NCI-H82 (cell line): ENCODE data around the gene HIGD2A.

Experiments
- DNase-seq: peaks from one replicate; lab custom pipeline; 2025; lab: John Stamatoyannopoulos, UW

Gene HIGD2A

DNA sequence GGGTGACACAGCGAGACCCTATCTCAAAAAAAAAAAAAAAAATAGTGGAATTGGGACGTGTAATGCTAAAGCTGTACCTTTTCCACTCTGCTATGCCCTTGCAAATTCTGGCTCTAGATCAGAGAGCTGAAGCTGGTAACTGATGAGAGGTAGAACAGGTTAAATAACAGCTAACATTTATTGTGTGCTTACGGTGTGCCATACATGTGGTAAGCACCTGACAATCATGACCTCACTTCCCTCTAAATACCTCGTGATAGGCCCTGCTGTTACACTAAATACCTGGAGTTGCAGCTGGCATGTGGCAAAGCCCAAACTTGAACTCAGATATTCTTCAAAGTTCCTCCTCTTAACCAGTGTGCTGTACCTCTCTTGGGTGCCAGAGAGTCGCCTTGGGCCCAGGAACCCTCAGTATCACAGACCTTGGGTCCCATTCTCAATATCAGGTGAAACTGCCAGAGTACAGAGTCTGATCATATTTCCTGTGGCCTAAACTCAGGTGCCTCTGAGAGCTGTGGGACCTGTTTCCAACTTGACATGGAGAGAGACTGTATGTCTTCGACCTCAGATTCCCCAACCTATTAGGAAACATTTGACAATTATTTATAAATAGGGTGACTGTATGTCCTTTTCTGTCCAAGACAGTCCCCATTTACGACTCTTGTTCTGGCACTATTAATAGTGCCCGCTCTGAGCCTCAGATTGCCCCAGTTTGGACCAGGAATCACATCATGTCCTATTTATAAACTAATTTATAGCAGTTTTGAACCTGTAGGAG lies 18.4 kb upstream of the HIGD2A start:
- DNase-seq, result no peak

DNA sequence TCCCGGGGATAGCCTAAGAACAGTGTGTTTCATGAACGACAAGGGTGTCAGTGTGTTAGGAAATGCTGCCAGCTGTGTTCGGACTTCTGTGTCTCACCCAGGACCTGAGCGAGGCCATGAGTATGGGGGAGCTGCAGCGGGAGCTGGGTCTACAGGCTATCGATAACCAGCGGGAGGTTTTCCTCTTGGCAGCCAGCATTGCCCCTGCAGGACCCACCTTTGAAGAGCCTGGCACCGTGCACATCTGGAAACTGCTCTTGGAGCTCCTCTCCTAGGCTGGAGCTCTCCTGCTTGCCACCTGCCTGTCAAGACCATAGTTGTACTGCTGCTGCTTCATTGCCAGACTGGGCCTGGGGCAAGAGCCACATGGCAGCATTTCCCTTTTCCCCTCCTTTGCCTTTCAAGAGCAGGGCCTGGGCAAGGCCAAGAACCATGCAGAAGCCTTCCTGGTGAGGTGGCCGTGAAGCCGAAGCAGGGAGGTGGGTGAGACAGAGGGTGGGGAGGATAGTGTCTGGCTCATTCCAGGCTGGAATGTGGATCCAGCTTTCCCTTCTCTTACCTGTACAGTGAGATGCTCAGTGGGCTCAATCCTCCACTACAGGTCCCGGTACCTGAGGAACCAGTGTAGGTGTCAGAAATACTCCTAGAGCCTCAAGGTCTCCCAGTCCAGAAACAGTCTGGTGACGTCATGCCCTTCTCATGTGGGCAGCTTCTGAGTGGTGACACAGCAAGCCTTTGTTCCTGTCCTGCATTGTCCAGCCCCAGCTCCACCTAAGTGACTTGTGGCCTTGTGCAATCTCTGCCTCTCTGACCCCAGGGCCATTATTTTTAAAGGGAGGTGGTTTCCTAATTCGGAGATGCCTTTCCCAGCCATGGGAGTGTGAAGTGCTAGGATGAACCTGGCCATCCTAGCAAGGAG lies 16.7 kb upstream of the HIGD2A start:
- no peak for DNase-seq

DNA sequence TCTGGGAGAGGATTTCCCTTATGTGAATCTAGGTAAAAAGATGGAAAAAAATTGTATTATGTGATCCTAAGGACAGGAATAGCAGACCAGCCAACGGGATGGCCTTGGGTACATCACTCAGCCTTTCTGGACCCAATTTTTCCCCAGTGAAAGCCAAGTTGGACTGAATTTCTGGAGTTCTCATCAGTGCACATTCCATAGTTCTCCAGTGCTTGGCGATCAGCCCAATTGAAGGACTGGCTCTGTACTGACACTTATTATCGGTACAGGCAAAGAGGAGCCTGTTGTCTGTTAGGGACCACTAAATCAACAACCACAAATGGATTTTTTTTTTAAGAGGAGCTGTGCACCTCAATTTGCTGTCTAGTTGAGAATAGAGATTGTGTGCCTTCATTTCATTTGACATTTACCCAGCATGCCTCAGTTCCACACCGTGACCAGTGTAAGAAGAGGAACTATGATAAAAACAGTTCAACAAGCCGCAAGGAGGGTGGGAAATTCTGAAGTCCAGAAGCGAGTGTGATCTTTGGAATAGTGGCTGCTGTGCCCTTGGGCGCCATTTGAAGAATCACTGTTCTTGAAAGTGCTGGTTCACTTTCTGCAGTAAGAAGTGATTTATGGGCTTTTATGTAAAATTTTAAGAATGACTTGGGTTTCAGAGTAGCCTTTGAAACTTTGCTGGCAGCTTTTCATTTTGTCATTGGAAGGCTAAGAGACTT lies 15.3 kb upstream of the HIGD2A start:
- DNase-seq, result no peak

DNA sequence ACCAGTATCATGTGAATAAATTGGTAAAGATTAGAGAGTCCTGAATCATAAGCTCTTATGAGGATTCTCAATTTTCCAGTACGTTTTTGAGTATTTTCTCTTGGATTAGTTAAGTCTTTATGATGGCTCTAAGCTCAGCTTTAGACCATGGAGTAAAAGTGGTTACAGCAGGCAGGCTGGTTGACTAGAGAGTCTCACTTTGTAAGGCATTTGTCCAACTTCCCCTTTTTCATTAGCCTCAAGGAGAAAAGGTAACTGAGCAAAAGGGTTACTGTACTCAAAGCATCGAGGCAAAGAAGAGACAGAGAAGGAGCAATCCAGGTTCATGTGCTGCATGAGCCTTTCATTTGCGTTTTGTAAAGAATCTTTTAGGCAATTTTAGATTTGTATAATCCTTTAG lies 8.7 kb upstream of the HIGD2A start:
- DNase-seq, result no peak

DNA sequence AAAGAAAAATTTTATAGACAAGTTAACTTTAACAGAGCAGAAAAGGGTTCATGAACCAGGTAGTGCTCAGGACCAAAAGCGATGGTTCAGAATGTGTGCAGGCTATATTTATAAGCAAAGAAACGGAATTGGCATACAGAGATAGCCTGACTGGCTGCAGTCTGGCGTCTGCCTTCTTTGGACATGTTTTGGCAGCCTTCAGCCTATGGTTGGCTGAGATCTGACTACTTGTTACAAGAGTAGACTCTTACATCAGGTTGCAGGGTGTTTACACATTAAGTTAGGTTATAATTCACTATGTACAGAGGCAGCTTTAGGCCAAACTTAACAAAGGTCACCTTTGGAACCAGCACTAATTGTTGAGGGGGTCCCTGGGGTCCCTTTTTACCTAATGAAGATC lies 7.1 kb upstream of the HIGD2A start:
- no peak for DNase-seq

DNA sequence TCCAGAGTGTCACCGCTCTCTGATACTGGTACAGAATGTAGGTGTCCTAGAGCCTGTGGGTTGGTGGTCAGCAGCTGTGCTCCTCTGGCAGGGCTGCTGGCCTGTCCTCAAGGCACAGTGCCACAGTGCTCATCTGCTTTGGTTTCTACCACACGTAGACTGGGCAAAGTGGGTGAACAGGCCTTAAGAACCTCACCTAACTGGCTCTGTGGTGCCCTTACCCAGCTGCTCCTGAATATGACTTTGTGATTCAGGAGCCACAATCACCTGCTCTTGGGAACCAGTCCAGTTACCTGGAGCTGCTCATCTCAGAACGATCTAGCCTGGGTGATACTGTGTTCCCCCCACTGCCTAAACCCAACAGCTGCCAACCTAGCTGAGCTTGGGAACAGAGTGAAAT lies 6.6 kb upstream of the HIGD2A start:
- DNase-seq, result no peak

DNA sequence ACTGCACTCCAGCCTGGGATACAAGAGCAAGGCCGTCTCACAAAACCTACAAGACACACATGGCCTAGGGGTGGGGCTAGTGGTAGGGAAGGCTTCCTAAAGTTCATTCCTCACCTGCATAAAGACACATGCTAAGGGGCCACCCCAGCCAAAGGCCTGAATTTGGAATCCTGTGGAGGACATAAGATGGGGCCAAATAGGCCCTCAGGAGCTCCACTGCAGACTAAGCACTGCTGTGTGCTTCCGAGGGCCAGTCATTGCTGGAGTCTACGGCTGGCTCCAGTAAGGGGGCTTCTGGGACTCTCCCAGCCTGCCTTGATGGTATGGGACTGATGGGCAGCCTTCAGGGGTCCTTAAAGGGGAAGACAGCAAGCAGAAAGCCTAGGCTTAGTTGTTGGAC lies 5.8 kb upstream of the HIGD2A start:
- peak; percentile 15 for DNase-seq

DNA sequence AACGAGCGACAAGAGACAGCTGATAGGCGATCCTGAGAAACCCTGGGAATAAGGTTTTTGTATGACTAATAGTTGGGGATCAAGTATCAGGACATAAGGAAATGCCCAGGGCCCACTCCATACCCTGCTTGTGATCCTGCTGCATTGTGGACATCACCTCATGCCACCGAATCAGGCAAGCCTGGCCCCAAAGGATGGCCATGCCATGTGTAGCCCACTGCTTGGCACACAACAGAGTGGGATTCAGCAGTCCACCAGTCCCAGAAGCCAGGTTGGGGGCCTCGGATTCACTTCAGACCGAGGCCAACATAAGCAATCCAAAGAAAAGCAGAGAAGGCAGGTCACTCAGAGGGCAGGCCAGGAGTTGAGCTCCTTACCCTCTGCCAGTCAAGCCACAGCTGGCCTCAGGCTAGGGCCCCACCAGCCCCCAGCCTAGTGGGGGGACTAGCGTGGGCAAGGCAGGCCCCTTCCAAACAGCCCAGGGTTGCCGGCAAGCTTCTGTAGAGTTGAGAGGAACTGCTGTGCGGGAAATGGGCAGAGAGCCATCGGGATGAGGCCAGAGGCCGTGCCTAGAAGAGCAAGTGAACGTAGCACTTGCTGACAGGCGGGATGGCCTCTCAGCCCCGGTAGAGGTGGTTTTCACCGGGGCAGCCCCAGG lies 5.2 kb upstream of the HIGD2A start:
- no peak for DNase-seq

DNA sequence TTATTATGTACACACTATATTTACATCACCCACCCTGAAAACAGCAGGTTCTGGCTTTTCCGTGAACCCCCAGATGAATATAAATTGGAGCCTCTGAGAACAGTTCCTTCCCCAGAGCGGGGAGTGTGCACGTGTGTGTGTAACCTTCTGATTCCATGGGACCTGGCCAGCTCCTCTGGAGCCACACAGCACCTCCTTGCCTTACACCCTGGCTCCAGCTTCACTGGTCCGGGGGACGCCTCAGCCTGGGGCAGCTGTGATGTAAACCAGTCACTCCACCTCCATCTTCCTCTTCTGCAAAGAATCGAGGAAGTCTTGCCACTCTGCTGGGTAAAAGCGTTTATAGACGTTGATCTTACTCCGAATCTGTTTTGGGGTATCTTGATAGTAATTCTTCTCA lies 4.6 kb upstream of the HIGD2A start:
- no peak for DNase-seq

DNA sequence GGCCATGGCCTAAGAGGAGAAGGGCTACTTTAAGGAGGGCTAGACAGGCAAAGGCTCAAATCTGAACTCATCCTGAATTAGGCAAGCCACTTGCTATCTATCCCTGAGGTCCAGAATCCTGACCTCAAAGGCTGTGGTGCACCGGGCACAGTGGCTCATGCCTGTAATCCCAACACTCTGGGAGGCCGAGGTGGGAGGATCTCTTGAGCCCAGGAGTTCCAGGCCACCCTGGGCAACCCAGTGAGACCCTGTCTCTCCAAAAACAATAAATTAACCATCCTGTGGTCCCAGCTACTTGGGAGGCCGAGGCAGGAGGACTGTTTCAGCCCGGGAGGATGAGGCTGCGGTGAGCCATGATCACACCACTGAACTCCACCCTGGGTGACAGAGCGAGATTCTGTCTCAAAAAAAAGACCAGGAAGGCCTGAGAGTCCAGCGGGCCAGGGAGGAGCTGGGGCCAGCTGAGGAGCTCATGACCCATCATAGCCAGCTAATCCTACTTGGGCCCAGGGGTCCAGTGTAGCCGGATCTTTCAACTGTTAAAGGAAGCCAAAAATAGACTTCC lies 4.1 kb upstream of the HIGD2A start:
- DNase-seq, result no peak

DNA sequence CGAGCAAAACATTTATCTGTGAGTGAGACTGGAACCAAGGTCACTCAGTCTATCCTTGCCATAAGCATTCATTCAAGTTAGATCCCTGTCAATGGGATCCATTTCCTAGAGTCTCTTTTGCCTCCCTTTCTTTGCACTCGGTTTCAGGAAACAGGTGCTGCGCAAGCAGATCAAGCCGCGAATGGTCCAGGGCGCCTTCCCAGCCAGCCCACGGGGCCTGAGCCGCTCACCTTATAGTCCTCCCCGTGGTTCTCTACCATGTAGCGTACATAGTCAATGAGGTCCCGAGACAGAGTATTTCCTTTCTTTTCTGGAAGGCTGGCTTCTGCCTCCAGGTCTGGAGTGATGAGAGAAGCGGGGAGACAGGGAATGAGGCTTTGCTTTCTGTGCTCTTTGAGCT lies 3.6 kb upstream of the HIGD2A start:
- no peak for DNase-seq

DNA sequence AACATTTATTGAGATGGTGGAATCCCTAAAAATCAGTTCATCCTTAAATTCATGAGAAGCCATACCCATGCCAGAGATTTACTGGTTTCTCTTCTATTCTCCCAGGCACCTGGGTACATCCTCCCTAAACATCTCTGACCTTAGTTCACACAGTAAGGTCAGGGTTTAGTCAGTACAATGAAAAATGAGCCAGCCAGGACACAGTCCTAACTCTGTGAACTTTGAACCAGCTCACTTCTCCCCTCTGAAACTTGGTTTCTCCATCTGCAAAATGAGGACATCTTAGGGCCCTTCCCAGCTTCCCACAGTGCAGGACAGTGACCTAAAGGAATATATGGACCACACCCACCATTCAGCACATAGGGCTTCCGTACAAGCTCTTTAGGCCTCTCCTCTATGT lies 2.1 kb upstream of the HIGD2A start:
- no peak for DNase-seq

DNA sequence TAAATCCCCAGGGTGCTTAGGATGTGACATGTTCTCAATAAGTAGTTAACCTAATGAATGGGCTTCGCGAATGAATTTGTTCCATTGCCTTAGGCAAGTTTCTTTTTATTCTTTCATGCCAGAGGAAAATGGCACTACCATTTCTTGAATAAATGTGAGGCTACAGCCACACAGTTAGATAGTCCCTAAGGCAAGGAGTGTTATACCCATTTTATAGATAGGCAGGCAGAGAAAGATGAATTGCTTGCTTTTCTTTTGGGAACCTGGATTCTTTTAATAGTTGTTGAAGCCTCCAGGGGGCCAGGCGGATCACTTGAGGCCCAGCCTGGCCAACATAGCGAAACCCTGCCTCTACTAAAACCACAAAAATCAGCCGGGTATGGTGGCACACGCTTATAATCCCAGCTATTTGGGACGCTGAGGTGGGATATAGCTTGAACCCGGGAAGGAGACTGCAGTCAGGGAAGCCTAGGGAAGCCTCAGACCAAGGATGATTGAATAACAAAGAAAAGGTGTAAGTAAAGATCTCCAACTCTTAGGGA lies 1.1 kb upstream of the HIGD2A start:
- no peak for DNase-seq

DNA sequence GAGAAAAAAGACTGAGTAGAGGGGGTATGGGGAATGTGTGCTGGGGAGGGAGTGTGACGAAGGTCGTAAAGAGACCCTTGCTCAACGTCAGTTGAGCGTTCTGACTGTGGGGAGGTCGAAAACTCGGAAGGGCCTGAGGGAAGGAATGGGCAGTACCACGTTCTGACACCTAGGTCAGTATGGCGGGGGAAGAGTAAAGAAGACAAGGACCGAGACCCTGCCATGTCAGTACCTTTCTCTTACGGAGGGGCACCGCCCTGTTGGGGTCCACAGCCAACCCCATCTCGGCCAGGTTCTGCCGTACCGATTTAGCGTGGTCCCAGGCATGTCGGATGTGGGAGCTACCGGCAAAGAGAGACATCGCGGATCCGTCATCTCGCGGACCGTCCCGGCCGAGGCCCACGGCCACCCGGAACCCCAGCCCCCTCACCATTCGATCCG lies 528 bp upstream of the HIGD2A start:
- DNase-seq, result peak; percentile 48

DNA sequence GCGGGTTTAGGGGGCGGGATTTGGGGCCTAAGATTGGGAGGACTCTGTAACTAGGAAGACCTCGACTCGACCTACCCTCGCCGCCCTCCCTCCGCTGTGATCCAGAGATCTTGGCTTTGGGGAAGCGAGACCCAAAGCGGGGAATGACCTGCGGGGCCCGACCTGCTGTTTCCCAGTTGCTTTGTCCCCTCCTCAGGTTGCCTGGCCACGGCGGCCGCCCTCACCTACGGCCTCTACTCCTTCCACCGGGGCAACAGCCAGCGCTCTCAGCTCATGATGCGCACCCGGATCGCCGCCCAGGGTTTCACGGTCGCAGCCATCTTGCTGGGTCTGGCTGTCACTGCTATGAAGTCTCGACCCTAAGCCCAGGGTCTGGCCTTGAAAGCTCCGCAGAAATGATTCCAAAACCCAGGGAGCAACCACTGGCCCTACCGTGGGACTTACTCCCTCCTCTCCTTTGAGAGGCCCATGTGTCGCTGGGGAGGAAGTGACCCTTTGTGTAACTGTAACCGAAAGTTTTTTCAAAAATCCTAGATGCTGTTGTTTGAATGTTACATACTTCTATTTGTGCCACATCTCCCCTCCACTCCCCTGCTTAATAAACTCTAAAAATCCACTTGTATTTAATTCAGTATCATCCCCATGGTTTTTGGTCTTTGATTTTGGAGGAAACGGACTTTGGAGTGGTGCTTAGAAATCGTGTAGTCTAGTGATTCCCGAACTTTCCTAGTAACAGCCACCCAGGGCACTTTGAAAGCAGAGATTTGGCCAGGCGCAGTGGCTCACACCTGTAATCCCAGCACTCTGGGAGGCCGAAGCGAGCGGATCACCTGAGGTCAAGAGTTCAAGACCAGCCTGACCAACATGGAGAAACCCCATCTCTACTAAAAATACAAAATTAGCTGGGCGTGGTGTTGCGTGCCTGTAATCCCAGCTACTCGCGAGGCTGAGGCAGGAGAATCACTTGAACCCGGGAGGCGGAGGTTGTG lies 878 bp downstream of the HIGD2A start:
- DNase-seq, result no peak

DNA sequence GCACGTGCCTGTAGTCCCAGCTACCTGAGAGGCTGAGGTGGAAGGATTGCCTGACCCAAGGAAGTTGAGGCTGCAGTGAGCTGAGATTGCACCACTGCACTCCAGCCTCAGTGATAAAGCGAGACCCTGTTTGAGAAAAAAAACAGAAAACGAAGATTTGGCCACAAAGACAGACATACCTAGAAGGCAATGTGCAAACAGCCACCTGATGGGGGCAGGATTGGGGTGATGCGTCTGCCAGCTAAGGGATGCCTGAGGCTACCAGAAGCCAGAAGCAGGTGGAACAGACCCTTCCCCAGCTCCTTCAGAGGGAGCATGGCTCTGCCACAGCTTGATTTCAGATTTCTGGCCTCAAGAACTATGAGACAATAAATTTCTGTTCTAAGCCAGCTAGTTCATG lies 2.9 kb downstream of the HIGD2A start:
- DNase-seq, result no peak

DNA sequence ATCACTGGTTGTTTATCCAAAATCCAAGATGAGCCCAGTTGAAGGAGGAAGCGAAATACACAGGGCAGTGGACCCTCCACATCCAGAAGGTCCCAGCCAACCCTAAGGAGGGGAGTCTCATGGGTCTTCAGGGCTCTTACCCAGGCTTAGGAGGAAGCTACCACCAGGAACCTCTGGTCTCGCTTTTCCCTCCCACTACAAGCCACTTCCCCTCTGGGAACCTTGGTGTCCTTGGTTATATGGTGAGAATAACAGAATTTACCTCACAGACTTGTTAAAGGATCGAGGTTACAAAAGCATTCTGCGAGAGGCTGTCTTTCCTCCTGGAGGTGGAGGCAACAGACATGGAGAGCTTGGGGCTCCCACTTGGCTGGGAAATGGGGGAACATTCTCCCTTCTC lies 3.4 kb downstream of the HIGD2A start:
- DNase-seq, result no peak

DNA sequence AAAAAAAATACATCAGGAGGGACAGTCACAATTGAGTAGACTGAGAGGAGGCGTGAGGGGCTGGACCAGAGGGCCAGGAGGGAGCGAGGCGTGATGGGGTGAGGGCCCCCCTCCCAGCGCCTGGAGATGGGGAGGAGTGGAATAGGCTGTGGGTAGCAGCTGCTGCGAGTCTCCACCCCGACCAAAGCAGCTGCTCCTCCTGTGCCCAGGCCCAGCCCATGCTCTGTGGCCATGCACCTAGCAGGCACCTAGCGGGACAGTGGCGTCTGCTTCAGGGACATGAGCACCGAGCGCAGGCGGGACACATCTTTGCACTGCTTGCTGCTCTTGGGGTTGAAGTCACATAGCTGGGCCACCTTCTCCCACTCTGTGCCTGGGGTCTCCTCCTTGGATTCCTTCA lies 4.0 kb downstream of the HIGD2A start:
- DNase-seq, result no peak

DNA sequence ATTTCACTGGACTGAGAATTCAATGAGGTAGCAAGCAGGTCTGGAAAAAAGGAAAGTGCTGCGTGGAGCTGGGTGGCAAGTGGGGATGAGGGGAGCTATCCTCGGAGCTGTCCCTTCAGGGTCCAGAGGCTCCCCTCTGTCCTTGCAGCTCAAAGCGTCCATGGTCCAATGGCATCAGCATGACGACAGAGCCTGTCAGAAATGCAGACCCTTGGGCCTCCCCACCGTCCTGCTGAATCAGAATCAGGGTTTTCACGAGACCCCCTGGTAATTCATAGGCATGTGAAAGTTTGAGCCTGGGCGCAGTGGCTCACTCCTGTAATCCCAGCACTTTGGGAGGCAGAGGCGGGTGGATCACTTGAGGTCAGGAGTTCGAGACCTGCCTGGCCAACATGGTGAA lies 5.5 kb downstream of the HIGD2A start:
- no peak for DNase-seq
